GM19239 (cell line): ENCODE data around the gene FANCC.

Experiments
- DNase-seq: peaks from one replicate; pipeline ENCODE4 v3.0.0; 2011; ENCODE audit warnings: low spot score; ENCODE audit not compliant: insufficient read length
- FAIRE-seq: peaks from 2 replicates; lab custom pipeline; 2011; peaks lifted over from hg19 to GRCh38; lab: Jason Lieb, UNC

FANCC gene

DNA sequence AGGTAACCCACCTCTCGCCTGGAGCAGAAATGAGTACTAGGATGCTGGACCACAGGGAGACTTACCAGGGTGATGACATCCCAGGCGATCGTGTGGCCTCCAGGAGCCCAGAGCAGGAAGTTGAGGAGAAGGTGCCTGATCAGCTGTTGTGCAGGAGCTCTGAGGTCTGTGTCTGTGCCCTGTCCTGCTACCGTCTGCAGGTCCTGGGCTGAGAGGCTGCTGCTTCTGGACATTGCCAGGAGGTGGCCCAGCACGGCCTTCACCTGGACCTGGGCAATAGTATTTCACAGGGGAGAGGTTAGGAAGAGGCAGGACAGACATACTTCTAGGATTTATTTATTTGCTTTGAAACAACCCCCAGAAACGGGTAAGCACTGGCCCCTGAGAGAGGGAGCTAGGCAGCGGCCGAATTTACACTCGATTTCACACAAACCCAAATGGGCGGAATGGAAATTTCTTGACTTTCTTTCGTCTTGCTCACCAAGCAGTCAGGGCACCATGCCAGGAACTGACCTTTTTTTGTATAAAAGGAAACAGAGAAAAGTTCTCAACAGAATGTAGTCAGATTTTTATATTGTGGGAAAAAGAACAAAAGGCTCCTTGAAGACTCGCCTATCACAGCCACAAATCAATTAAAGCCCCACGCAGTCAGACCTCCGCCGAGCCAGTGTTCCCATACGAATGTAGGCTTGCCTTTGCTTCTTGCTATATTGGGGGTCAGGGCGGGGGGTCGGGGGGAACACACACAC lies 210.3 kb downstream of the FANCC start:
- no peak for DNase-seq
- FAIRE-seq: no peak

DNA sequence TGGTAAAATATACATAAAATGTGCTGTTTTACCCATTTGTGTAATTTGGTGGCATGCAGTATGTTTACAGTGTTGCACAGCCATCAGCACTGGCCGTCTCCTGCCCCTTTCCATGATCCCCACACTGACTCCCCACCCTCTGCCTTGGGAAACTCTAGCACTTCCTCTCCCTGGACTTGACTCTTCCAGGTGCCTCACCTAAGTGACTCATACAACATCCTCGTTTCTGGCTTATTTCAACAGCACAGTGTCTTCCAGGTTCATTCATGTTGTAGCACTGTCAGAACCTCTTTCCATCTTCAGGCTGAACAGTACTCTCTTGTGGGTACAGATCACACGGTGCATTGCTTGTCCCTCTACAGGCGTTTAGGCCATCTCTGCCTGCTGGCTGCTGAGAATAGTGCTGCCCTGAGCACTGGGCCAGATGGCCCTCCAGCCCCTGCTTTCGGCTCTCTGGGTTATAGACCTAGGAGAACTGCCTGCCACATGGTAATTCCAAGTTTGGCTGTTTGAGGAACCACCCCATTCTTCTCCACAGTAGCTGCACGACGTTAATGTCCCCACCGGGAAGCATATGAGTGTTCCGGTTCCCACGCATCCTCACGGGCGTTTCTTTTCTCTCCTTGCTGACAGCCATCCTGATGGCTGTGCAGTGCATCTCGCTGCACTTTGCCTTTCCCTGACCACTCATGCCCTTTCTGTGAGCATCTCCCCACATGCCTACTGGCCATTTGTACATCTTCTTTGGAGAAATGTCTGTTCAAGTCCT lies 211.8 kb downstream of the FANCC start:
- no peak for FAIRE-seq
- DNase-seq: no peak

GRCh38 chr9:95104980-95105379 lies 212.5 kb downstream of the FANCC start:
- no peak for DNase-seq

DNA sequence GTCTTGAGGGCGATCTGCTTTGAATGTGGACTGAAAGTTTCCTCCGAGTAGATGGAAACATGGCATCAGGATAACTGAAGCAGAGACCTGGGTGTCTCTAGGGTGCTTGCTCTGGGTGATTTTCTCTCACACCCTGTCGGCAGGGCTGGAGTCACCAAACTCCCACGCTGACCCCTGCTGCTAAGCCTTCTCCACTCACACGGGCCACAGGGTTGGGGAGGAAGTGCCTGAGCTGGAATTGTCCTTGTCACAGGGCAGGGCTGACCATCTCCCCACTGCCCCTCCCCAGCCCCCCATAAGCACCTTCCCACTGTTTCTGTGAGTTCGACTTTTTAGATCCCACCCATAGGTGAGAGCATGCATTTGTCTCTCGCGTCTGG lies 212.9 kb downstream of the FANCC start:
- FAIRE-seq: no peak
- DNase-seq: no peak

More at GRCh38 chr9:95104980-95105379, 212.5 kb downstream of the FANCC start:
- FAIRE-seq: no peak

- no peak for DNase-seq
- FAIRE-seq: no peak
These were observed 213.5 kb downstream of the FANCC start for GRCh38 chr9:95103871-95104580.

DNA sequence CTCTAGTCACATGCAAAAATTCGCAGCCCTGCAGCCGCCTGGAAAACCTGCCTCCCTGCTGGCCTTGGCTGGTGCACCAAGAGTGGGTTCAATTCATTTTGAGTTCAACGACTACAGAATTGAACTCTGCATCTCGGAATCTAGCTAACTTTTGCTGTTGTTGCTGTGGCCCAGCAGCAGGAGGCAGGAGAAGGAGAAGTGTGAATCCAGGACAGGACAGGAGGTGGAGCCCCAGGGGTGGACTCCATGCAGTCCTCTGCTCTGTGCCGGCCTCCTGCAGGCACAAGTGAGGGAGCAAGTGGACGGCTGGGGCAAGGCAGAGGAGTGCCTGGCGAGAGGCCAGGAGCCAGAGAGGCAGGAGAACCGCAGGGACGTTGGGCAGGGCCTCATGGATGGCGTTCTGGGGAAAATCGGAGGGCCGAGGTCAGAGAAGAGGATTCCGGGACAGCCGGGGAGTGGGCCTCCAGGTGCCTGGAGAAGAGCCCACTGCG lies 214.2 kb downstream of the FANCC start:
- no peak for DNase-seq
- no peak for FAIRE-seq

GRCh38 chr9:95102572-95102971 lies 214.9 kb downstream of the FANCC start:
- DNase-seq (no peak), FAIRE-seq (no peak)

GRCh38 chr9:95102001-95102433 lies 215.5 kb downstream of the FANCC start:
- no peak for DNase-seq
- no peak for FAIRE-seq

DNA sequence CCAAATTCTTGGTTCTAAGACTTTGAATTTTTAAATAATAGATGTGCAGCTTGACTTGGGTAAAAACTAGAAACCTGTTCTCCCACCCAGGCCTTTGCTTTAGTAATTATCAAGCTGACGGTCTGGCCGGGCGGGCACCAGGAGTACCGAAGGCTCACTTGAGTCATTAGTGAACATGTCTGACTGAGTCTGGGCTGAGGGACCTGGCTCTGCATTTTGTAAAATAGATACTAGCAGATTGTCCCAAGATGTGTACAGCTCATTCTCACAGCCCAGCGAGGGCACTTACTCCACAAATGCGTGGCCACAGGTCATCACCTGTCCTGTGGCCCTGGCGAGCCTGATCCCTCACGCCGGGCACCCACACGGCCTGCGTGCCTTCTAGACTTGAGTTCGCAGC lies 216.2 kb downstream of the FANCC start:
- FAIRE-seq: no peak
- no peak for DNase-seq

DNA sequence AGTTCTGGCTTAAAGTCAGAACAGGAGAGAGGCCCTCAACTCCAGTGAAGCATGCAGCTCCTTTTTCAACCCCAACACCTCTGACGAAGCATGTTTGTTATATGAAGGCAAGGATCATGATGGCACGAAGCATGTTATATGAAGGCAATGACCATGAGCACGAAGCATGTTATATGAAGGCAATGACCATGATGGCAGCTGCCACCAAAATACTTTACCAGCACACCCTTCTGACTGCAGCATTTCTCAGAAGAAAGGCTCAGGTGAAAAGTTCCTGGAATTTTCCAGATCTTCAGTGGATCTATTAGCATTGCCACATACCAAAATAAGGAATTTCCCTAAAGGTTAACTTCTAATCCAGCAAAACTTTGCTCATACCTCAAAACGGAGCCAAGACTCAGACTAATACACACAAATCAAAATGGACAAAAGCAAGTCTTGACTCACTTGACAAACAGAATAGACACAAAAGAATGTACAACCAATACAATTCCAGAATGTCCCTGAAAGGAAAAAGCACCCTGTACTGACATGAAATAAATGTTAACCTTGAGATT lies 217.4 kb downstream of the FANCC start:
- FAIRE-seq (no peak), DNase-seq (no peak)

- DNase-seq (no peak), FAIRE-seq (no peak)
These were observed 218.0 kb downstream of the FANCC start for GRCh38 chr9:95099321-95100070.

DNA sequence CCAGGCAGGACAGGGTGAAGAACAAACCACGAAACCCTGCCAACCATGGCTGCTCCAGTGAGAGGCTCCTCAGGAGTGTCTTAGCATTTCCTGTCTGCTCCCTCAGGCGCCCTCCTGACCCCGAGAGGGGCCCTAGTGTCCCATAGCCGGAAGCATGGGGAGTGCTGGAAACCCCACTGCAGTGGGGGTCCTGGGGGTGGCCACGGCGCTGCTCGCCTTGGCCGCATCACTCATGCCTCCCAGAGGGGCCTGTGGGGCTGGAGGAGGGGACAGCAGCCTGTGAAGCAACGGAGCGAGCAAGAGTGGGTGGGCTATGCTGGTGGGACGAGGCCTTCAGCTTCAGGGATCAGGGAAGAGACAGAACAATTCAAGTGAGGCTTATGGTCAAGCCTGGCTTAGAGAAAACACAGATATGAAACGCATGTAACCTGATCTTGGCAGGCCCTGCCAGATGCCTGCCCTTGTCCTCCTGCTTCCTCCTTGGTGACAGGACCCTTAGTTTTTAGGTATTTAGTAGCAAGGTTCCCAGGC lies 219.1 kb downstream of the FANCC start:
- DNase-seq (no peak), FAIRE-seq (no peak)

DNA sequence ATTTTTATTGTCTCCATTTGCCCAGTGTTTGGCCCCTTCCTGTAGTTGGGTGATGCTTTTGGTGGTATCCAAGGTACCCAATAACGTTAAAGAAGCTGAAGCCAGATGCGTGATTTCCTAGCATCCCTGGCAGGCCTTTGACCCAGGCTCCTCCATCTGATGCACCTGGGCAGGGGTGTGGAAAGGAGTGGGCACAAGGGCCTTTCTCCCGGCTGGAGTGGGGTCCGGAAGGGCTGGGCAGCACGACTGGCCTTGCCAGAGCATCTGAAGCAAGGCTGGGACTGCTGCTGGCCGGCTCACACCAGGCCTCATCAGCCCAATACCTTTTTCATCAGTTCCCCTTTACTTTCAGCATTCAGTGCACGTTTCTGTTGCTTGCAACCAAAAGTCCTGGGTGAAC lies 220.2 kb downstream of the FANCC start:
- no peak for FAIRE-seq

DNA sequence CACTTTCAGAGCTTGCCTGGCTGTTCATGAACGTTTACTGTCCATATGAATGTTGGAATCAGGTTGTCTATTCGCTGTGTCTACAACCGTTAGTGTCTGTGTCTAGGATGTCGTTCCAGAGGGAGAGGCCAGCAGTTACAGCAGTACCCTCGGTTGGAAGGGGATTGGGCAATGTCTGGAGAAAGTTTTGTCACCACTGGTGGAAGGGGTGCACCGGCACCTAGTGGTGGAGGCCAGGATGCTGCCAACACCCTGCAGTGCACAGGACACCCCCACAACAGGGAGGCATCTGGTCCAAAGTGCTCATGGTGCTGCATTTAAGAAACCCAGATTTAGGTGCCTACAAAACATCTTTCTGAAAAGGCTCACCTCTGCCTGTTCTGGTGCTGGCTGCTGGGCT lies 220.7 kb downstream of the FANCC start:
- FAIRE-seq: no peak
- no peak for DNase-seq

More for the DNA sequence above, 220.2 kb downstream of the FANCC start:
- no peak for DNase-seq

DNA sequence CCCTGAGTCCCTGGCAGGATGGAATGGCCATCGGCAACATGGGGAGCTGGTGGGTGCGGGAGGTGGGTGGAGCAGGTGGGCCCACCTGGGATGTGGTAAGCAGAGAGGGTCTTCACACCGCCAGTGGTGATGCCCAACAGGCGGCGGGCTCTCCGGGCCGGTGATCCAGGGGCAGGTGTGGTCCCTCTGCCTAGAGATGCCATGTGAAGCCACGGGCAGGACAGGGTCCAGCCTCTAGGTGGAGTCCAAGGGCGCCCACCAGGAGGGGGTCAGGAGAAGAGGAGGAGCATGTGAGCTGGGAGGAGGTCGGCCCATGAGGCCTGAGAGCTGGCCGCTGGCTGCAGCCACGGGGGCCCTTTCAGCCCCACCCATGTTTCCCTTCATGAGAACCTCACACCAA lies 221.1 kb downstream of the FANCC start:
- no peak for FAIRE-seq
- DNase-seq: no peak

DNA sequence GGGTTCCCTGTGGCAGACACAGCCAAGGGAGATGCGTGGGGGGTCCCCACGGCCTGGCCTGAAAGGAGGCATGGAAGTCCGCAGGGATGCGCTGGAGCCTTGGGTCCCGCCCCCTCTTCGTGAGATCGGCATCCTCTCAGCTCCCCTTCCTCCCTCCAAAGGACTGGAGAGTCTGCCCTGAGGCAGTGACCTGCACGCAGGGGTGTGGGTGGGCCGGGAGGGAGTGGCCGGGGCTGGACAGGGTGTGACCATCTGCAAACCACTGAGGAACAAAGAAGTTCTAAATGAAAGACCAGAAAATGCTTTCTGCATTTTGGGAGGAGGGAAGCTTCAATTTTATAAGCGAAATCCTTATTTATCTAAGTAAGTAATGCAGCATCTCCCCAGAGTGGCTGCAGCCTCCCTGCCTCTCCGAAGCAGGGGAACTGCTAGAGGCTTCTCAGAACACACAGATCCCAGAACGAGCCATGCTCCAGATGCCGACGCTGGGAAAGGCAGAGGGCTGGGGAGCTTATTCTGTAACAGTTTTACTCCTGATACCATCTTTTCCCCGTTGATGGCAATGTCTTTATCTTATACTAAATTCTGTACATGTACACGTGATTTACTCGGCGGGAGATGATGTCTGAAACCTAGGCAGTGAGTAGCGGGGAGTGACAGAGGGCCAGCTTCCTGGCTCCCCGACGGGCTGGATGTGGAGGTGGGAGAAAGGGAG lies 221.7 kb downstream of the FANCC start:
- DNase-seq (no peak), FAIRE-seq (no peak)

GRCh38 chr9:95094002-95094401 lies 223.5 kb downstream of the FANCC start:
- no peak for FAIRE-seq
- no peak for DNase-seq

DNA sequence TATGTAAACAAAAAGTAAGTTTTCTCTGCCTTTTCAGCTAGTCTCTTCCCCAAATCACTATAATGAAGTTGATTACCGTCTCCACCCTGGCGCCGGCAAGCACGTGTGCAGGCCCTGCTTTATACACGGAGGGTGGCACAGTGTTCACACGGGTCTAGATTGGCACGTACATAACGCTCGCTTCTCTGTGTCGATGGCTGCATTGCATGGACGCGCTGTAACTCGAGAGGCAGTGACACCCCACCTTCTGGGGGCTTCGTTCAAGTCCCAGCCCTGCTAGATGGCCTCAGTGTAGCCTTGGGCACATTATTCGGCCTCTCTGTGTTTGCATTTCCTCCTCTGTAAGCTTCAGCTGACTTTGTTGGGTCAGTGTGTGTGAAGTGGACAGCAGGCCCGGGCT lies 223.9 kb downstream of the FANCC start:
- DNase-seq: no peak
- FAIRE-seq: no peak
